ENCODE data around the gene NEIL3. TPM values are rescaled to one million over a fixed set of nuclear protein-coding genes. Genes with fewer than 3 reads are reported as not detected.

The NEIL3 gene
- total RNA-seq, 1 donor from 2014 or later, result 0.11 TPM

- intact Hi-C loops (cut with micrococcal nuclease), result no loop called here
- Histone ChIP-seq H3K27ac (replicated peaks) (no peak overlapping the region), H3K9me3 (replicated peaks) (peaks cover 10% of the 10 kb centered on the region), H3K36me3 (no peaks in the 10 kb centered on the region), H3K27me3 (ENCODE audit: low read depth) (no peaks in the 10 kb centered on the region), H3K4me1 (no peaks in the 10 kb centered on the region), H3K4me3 (no peak overlapping the region)
- no peak for TF ChIP-seq CTCF (IDR thresholded peaks at IDR 0.05; ENCODE audit: borderline replicate concordance)
- no peak for DNase-seq
Measured at GRCh38 chr4:177369372-177369771, 59.7 kb downstream of the NEIL3 start.

- Histone ChIP-seq H3K4me3 (no peak overlapping the region), H3K9me3 (replicated peaks) (peaks cover 9% of the 10 kb centered on the region), H3K27me3 (ENCODE audit: low read depth) (peaks cover 4% of the 10 kb centered on the region), H3K27ac (replicated peaks) (no peak overlapping the region), H3K4me1 (no peaks in the 10 kb centered on the region), H3K36me3 (no peaks in the 10 kb centered on the region)
- no peak for TF ChIP-seq CTCF (IDR thresholded peaks at IDR 0.05; ENCODE audit: borderline replicate concordance)
- intact Hi-C loops (cut with micrococcal nuclease), result no loop called here
- no peak for DNase-seq
Measured at GRCh38 chr4:177371461-177371860, 61.8 kb downstream of the NEIL3 start.

GRCh38 chr4:177374966-177375365 lies 65.3 kb downstream of the NEIL3 start:
- intact Hi-C loops (cut with micrococcal nuclease), result no loop called here
- no peak for DNase-seq
- TF ChIP-seq CTCF (IDR thresholded peaks at IDR 0.05; ENCODE audit: borderline replicate concordance), result no peak

GRCh38 chr4:177375372-177375771 lies 65.7 kb downstream of the NEIL3 start:
- Histone ChIP-seq H3K27ac (replicated peaks) (no peak overlapping the region), H3K4me3 (no peak overlapping the region), H3K4me1 (no peaks in the 10 kb centered on the region), H3K9me3 (replicated peaks) (no peaks in the 10 kb centered on the region), H3K36me3 (no peaks in the 10 kb centered on the region), H3K27me3 (ENCODE audit: low read depth) (peaks cover 4% of the 10 kb centered on the region)
- intact Hi-C loops (cut with micrococcal nuclease), result no loop called here
- no peak for TF ChIP-seq CTCF (IDR thresholded peaks at IDR 0.05; ENCODE audit: borderline replicate concordance)
- DNase-seq, result no peak

More at GRCh38 chr4:177374966-177375365, 65.3 kb downstream of the NEIL3 start:
- Histone ChIP-seq H3K9me3 (replicated peaks) (no peaks in the 10 kb centered on the region), H3K27me3 (ENCODE audit: low read depth) (peaks cover 4% of the 10 kb centered on the region), H3K27ac (replicated peaks) (no peak overlapping the region), H3K4me1 (no peaks in the 10 kb centered on the region), H3K36me3 (no peaks in the 10 kb centered on the region), H3K4me3 (no peak overlapping the region)

DNA sequence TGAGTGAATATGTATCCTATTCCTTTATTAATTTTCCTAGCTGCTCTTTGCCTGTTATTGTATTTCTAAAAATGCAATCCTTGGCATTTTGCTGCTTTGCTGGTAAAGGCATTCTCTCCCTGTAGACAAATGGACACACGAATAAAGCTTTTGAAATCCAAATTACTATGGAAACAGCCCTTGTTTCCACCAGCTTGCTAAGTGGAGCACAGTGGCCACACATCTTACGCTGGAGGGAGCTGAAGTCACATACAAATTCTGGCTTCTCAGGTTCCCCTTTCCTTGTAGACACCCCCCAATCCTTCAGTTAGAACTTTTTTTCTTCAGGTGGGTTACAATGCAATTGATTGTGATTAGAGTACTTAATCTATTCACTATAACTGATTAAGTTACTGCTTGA lies 66.3 kb downstream of the NEIL3 start:
- no peaks in the 10 kb centered on the region for H3K4me1 ChIP-seq
- no peaks in the 10 kb centered on the region for H3K36me3 ChIP-seq
- no peak for DNase-seq
- intact Hi-C loops (cut with micrococcal nuclease), result no loop called here
- no peaks in the 10 kb centered on the region for H3K9me3 ChIP-seq (replicated peaks)
- TF ChIP-seq CTCF (IDR thresholded peaks at IDR 0.05; ENCODE audit: borderline replicate concordance), result no peak
- no peak overlapping the region for H3K4me3 ChIP-seq
- no peak overlapping the region for H3K27ac ChIP-seq (replicated peaks)
- peaks cover 4% of the 10 kb centered on the region for H3K27me3 ChIP-seq (ENCODE audit: low read depth)

All from left ventricle myocardium inferior (tissue), 1 donor.